Cardiac muscle cell (in vitro differentiated cells and primary cell): ENCODE measurements around the gene GALNT10. TPM values are rescaled to one million over a fixed set of nuclear protein-coding genes. Genes with fewer than 3 reads are reported as not detected.

Experiments used
- DNase-seq, 2 donors: peaks; one replicate each; pipeline versions ENCODE4 v3.0.0 to v3.0.0-alpha.2; 2010 to 2017; ENCODE audit warnings: low read depth in 1 of 2, low spot score in 1 of 2
- H3K27ac ChIP-seq: fragments of 200-600 bp; sonication (generic); 2 replicates; pipeline ENCODE4 v1.5.1; 2016
- H3K27me3 ChIP-seq: fragments of 200-600 bp; sonication (generic); 2 replicates; pipeline ENCODE4 v1.6.0; 2016; ENCODE audit warnings: control low read depth
- H3K36me3 ChIP-seq: fragments of 200-600 bp; sonication (generic); 2 replicates; pipeline ENCODE4 v1.5.1; 2016; ENCODE audit warnings: control low read depth
- H3K4me1 ChIP-seq: fragments of 200-600 bp; sonication (generic); 2 replicates; pipeline ENCODE4 v1.8.1; 2017; ENCODE audit warnings: low read depth, mild to moderate bottlenecking, mixed run types
- H3K4me3 ChIP-seq: fragments of 200-600 bp; sonication (generic); 2 replicates; pipeline ENCODE4 v1.5.1; 2016; ENCODE audit warnings: mild to moderate bottlenecking
- H3K9me3 ChIP-seq: fragments of 200-600 bp; sonication (generic); 2 replicates; pipeline ENCODE4 v1.5.1; 2017; ENCODE audit warnings: low read depth, mild to moderate bottlenecking, control low read depth
- polyA plus RNA-seq: library from polyadenylated mRNA; unstranded; fragments of >200 nt; fragmentation: Nextera tagmentation; extraction: Ambion mirVana; gene quantifications from 2 replicates; pipeline ENCODE4 v1.2.1, GENCODE V29; 2016
- total RNA-seq: library from RNA; depleted of rRNA; stranded (reverse); fragments of >200 nt; gene quantifications from 2 replicates; pipeline ENCODE4 v1.2.3, GENCODE V29; 2016
- TF ChIP-seq, protein P1 (sequence below): IDR thresholded peaks from 2 replicates; pipeline ENCODE4 v1.5.1; 2012; ENCODE audit warnings: low read depth, mild to moderate bottlenecking, low read length

The GALNT10 gene
- total and polyA plus RNA-seq, 2 experiments from 2014 or later = 8.2 TPM

DNA sequence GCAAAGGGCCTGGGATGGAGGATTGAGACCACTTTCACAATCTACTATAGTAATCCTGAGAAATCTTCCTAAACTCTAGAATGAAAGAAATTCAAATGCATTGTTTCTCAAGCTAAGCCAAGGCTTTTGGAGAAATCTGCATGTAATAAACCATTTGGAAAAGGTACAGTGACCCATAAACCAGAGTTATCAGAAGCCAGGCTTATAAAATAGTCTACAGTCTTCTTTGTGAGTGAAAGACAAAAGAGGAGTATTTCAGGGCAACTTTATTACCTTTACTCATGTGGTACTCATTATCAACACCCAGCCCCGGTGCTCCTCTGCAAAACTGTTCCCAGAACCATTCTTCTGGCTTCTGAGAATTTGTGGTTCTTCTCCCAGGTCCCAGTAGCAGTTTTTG, 87.0 kb downstream of the GALNT10 start:
- no peaks in the 10 kb centered on the region for H3K27me3 ChIP-seq
- no peak for DNase-seq
- no peak overlapping the region for H3K4me3 ChIP-seq
- H3K4me1 ChIP-seq = peaks cover 14% of the 10 kb centered on the region
- no peak overlapping the region for H3K27ac ChIP-seq
- no peaks in the 10 kb centered on the region for H3K9me3 ChIP-seq
- TF ChIP-seq, protein P1, sequence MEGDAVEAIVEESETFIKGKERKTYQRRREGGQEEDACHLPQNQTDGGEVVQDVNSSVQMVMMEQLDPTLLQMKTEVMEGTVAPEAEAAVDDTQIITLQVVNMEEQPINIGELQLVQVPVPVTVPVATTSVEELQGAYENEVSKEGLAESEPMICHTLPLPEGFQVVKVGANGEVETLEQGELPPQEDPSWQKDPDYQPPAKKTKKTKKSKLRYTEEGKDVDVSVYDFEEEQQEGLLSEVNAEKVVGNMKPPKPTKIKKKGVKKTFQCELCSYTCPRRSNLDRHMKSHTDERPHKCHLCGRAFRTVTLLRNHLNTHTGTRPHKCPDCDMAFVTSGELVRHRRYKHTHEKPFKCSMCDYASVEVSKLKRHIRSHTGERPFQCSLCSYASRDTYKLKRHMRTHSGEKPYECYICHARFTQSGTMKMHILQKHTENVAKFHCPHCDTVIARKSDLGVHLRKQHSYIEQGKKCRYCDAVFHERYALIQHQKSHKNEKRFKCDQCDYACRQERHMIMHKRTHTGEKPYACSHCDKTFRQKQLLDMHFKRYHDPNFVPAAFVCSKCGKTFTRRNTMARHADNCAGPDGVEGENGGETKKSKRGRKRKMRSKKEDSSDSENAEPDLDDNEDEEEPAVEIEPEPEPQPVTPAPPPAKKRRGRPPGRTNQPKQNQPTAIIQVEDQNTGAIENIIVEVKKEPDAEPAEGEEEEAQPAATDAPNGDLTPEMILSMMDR = no peak
- H3K36me3 ChIP-seq = no peaks in the 10 kb centered on the region

DNA sequence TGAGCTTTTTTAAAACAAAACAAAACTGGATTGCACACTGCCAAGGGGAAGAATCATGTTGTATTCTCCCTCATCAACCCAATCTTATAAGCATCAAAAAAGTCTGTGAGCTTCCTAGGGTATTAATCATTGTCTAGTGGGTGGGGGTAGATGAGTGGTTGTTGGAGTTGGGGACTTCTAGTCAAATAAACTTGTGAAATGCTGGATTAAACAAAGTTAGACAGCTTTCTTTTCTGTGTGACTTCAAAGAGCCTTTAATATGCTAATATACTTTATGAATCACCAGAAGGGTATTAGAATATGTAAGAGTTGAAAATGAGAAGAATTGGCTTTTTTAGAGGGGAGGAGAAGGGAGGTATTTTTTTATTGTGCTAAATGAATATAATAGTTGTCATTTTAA, 87.7 kb downstream of the GALNT10 start:
- Histone ChIP-seq H3K36me3 (no peaks in the 10 kb centered on the region), H3K27me3 (no peaks in the 10 kb centered on the region), H3K4me3 (no peak overlapping the region), H3K27ac (no peak overlapping the region), H3K4me1 (peaks cover 14% of the 10 kb centered on the region), H3K9me3 (no peaks in the 10 kb centered on the region)
- no peak for DNase-seq
- TF ChIP-seq, protein P1 = no peak

DNA sequence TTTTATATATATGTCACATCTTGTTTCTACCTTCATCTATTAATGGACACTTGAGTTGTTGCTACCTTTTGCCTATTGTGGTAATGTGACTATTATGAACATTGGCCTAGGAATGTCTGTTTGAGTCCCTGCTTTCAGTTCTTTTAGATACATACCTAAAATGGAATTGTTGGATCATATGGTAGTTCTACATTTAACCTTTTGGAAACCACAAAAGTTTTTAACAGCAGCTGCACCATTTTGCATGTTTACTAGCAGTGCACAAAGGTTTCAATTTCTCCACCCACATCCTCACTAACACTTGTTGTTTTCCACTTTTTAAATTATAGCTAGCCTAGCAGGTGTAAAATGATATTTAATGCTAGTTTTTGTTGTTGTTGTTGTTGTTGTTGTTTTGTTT, 88.4 kb downstream of the GALNT10 start:
- TF ChIP-seq, protein P1 = no peak
- DNase-seq = no peak

DNA sequence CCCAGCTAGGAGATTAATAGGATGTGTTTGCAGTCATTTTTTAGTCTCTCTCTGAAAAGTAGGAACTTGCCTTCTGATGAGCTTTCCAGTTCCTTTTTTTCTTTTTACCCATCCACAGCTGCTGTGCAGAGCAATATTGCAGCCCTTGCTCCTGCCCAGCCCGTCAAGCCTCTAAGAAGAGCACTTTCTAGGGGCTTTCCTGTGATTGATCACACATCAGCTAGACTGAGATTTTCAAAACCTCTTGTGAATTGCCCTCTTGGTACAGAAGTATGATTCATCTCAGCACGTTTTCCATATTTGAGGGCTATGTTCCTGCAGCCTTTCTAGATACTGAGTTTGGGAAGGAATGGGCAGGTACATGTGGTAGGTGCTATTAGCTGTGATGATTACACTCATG, 93.9 kb downstream of the GALNT10 start:
- no peak overlapping the region for H3K27ac ChIP-seq
- peaks cover 29% of the 10 kb centered on the region for H3K4me1 ChIP-seq
- TF ChIP-seq, protein P1 = no peak
- DNase-seq = no peak
- no peak overlapping the region for H3K4me3 ChIP-seq
- H3K9me3 ChIP-seq = no peaks in the 10 kb centered on the region
- no peaks in the 10 kb centered on the region for H3K27me3 ChIP-seq
- H3K36me3 ChIP-seq = no peaks in the 10 kb centered on the region

More for the DNA sequence above, 88.4 kb downstream of the GALNT10 start:
- Histone ChIP-seq H3K9me3 (no peaks in the 10 kb centered on the region), H3K36me3 (no peaks in the 10 kb centered on the region), H3K27me3 (no peaks in the 10 kb centered on the region), H3K4me3 (no peak overlapping the region), H3K27ac (no peak overlapping the region), H3K4me1 (peaks cover 14% of the 10 kb centered on the region)

DNA sequence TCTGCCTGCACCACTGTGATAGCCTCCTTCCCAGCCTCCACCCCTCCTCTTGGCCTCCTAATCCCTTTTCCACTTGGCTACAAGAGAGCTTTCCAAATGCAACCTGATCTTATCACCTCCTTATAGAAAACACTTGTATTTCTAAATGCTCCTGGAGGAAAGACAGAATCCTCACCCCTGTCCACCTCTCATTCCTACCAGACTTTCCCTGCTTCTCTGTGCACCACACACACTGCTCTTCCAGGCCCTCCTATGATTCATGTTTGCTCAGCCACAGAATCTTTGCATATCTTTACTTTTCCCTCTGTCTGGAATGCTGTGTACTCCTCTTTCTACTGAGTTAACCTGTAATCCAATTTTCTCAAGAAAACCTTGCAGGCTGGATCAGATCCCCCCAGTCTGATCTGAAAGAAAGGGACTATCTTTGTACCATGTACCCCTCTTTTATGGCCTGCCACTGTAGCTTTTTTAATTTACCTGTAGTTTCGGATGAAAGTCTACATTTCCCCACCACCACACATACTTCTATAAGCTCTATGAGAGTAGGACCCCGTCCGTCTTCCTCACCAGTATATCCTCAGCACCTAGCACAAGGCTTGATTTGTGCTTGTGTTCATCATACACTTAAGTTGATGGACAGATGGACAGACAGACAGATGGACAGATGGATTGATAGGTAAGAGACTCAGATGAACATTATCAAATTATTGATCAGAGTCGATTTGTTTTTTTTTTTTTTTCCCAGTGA, 95.3 kb downstream of the GALNT10 start:
- no peak overlapping the region for H3K4me3 ChIP-seq
- no peaks in the 10 kb centered on the region for H3K27me3 ChIP-seq
- H3K27ac ChIP-seq = peak overlapping the region; percentile 73
- H3K36me3 ChIP-seq = no peaks in the 10 kb centered on the region
- DNase-seq = peak in 1 of 2 donors; percentile 67
- H3K9me3 ChIP-seq = no peaks in the 10 kb centered on the region
- peaks cover 29% of the 10 kb centered on the region for H3K4me1 ChIP-seq
- TF ChIP-seq, protein P1 = no peak
